NCI-H2227 (cell line): ENCODE results near the gene PHPT1.
"Not testable (repeated sequence)": the region's sequence is repeated elsewhere in the genome, so short reads cannot be mapped to it uniquely, and the experiment has no call there.

Source experiments
- DNase-seq: peaks from one replicate; lab custom pipeline; 2025; ENCODE audit not compliant: unreplicated experiment; lab: John Stamatoyannopoulos, UW

Gene PHPT1

DNA sequence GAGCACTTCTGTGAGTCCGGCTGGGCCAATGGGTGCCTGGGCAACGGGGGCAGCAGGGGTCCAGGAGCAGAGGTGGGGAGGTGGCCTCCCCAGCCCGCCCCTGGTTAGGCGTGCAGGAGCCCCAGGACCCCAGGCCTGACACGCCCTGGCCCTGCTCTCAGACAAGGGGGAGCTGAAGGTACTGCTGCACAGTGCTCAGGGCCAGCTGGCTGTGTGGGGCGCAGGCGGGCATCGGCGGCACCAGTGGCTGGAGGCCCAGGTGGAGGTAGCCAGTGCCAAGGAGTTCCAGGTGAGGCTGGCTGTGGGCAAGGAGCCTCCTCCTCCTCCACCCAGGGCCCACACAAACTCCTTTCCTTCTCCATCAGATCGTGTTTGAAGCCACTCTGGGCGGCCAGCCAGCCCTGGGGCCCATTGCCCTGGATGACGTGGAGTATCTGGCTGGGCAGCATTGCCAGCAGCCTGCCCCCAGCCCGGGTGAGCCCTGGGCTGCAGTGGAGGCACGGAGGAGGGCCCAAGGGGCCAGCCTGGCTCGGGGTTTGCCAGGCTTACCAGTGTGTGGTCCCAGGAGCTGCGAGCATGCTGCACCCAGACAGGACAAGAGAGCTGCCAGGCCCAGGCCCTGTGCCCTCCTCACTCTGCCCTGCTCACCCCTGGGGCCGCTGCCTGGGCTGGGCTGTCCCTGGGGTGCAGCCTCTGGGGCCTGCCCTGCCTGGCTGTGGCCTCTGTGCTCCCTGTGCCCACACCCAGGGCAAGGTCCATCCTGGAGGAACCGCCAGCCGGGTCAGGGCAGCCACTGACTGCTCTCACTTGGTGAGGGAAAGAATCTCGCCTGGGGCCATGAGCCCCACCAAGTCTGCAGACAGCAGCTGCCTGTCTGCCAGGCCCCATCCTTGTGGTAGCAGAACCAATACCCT is 9.9 kb downstream of the PHPT1 start:
- no peak for DNase-seq

DNA sequence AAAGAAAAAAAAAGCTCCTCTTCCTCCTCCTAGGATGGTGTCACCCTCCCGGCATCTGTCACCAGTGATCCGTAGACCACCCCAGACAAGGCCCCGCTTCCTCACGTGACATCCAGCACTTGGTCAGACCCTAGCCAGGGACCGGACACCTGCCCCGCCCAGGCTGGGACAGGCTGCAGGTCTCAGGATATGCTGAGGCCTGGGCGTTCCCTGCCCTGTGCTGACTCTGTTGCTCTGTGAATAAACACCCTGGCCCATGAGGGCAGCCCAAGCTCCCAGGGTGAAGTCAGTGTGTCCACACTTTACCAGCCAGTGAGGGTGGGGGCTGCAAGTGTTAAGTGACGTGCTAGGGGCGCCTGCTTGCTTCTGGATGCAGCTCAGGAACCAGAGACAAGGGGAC is 11.3 kb downstream of the PHPT1 start:
- no peak for DNase-seq

DNA sequence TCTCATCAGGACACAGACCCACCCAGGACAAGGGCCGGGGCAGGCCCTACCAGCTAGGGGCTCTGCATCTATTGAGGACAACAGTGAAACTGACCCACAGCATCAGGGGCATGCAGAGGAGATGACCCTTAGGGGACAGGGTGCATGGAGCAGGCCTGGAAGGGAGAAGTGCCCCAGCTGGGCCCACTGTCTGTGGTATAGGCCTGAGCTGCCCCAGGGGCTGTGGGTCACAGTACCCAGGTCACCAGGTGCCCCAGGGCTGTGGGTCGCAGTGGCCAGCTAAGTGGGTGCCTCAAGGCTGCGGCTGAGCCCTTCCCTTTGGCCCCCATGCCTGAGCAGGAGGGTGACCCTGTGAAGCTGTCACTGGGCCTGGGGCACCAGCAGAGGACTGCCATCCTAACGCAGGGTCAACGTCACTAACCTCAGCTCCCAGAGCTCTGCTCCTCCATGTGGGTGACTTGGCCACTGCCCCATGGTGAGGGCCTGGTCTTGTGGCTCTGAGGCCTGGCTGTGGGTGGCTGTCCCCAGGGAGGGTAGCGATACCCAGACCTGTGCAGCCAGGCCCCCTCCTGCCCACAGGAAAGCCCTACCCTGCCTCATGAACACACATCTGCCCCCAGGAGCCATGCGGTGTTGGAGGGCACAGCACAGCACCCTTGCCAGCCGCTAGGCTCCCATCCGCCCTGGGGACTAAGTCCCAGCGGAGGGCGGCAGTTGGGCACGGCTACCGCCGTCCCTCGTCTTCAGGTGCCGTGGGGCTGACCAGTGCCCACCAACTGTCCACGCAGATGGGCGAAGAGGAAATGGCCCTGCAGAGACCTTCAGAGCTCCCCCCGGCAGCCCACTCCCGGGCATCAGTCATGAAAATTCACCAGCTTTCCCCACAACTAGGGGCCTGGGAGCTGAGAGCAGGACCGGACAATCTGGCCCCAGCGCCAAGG is 12.0 kb downstream of the PHPT1 start:
- DNase-seq, result no peak

DNA sequence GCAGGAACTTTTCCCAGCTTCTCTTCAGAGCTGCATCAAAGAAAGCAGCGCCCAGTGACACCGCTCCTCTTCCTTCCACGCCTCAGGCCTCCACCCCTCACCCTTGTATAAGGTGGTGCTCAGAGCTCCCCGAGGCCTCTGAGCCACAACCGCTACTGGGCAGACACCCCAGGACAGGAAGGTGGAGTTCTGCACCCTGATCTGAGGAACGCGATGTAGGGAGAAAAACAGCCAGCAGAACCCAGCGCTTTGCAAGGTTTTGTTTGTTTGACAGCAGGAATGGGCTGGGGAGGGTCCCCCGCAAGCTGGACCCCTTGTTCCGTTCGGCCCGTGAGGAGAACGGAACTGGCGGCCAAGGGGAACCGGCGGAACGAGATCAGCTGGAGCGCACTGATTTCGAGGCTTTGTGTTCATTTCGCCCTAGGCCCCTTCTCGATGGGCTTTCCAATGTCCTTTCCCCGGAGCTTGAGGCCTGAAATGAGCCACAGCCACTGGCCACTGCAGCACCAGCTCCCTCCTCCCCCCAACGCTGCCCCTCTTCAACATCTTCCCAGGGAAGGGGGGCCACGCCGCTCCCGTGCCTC is 12.8 kb downstream of the PHPT1 start:
- no peak for DNase-seq

DNA sequence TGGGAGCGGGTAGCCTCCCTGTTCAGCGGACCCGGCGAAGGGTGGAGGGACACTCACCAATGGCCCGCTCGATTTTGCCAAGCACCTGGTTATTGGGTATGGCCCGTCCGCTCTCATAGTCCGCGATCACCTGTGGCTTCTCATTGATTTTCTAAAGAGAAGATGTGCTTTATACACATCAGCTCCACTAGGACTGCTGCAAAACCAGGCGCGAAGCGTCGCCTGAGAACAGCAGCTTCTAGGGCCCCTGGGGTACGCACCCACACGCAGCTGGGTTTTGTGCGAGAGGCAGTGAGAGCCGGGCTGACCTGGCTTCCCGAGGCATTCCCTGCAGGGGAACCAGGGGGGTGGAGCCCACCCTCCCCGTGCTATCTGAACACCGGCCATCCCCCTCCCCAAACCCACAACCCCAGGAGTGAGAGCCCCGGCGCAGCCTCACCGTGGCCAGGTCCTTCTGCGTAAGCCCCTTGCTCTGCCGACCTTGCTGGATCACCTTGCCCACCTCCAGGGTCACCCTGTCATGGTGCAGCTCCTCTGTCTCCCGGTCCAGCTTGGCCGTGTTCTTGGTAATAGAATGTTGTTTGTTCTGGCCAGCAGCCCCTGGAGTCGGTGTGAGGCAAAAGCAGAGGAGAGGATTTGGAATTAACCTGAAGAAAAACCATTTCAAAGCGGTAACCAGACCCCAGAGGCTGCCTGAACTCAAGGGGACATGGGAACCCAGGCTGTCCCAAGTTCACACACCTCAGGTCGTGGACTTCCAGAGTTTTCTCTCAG is 13.8 kb downstream of the PHPT1 start:
- DNase-seq, result no peak

DNA sequence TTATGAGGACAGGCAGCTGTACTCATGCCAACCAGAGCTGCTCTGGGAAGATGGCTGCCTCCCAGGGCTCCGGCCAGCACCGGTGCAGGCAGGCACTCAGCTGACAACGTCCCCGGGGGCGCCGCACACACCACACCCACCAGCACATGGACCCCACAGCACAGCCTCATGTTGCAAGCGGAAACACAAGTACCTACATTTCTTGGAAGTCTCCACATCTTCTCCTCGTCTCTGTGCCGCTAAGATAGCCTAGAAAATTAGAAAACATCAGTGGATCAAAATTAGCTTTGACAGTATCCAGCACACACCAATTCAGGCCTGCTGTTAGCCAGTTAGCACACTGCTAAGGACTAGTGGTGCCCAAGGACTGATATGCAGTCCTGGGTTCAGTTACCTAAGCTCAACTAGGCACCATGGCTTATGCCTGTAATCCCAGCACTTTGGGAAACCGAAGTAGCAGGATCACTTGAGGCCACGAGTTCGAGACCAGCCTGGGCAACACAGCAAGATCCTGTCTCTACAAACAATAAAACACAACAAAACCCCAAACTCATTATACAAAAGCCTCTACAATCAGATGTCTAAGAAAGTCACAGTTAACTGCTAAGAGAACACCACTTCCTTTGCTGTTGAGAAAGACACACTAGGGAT is 14.5 kb downstream of the PHPT1 start:
- no peak for DNase-seq

DNA sequence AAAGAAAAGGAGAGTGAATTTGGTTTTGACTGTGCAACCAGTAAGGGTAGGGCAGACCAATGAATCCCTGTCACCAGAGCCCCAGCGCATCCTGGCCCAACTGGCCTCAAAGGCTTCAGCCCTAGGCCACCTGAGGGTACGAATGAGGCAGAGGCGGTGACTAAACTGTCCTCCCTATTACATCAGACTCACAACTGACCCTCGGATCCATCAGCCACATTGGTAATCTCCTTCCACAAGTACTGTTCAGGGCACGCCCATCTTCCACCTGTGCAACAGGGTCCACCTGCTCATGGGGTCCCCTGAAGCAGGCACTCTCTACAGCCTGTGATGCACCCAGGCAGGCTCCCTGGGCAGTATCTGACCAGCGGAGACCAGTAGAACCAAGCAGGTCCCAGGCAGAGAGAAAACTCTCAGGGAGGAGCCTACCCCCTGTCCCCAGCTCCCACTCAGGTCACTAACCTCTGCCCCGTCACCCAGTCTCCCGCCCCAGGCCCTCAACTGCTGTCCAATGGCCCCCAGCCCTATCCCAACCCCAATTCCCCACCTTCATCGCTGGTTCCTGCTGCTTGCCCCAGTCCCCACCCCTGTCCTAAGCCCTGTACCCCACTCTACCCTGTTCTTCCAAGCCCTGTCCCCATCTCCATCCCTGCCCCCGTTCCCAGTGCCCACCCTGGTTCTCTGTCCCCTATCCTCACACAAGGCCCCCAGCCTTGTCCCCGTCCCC is 16.0 kb downstream of the PHPT1 start:
- DNase-seq, result no peak

DNA sequence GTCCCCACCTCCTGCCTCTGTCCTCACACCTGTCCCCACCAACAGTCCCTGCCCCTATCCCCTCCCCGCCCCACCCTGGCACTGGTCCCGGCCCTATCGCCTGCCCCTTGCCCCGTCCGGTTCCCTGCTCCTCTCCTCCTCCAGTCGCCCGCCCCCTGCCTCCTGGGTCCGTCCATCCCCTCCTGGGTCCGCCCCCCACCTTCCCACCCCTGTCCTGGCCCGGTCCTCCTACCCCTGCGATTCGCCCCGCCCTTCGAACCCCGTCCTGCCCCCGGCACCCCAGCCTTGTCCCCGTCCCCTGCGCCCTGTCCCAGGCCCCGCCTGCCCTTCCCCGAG is 16.5 kb downstream of the PHPT1 start:
- DNase-seq, result no peak

DNA sequence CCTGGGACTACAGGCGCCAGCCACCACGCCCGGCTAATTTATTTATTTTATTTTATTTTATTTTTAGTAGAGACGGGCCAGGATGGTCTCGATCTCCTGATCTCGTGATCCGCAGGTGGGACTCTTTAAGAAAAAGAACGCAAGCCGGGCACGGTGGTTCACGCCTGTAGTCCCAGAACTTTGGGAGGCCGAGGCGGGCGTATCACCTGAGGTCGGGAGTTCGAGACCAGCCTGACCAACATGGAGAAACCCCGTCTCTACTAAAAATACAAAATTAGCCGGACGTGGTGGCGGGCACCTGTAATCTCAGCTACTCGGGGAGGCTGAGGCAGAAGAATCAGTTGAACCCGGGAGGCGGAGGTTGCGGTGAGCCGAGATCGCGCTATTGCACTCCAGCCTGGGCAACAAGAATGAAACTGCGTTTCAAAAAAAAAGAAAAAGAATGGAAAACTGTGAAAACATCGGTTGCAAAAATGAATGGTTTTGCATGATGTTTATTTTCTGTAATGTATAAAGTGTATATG is 17.8 kb downstream of the PHPT1 start:
- not testable (repeated sequence) for DNase-seq

DNA sequence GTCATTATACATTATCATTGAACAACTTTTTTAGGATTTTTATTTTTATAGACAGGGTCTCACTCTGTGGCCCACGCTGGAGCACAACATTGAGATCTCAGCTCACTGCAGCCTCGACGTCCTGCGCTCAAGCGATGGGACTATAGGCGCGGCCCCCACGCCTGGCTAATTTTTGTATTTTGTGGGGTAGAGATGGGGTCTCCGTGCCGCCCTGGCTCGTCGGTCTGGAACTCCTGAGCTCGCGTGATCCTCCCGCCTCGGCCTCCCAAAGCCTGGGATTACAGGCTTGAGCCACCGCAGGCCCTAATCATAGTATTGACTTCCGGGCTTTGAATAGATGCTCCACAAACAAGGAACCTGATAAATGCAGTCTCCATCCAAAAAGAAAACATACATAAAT is 18.3 kb downstream of the PHPT1 start:
- DNase-seq, result no peak

DNA sequence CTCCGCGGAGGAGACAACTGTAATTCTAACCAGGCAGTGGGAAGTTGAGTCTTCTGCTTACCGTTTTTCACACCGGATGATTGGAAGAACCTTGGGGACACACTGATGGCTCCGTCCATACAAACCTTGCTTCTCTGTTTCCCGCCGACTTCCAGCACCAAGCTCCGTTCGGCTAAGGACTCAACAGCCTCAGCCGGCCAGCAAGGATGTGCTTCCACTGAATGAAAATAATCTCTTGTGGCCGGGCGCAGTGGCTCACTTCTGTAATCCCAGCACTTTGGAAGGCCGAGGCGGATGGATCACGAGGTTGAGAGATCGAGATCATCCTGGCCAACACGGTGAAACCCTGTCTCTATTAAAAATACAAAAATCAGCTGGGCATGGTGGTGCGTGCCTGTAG is 18.7 kb downstream of the PHPT1 start:
- no peak for DNase-seq

DNA sequence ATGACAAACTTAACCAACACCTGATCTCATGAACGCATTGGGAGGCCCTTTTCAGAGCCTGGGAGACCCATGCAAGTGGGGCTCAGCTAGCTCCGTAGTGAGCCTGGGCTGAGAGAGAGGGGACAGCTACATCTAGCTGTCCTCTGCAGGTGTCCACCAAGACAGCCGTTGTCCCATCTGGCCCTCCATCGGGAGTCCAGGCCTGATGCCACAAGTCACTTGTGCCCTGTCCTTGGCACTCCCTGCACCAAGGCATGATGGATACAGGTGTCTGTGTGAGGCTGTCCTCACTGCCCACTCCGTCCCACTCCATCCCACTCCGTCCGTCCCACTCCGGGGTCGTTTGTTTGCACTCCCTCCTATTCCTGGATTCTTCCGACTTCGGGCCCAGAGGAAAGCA is 19.4 kb downstream of the PHPT1 start:
- DNase-seq, result no peak

DNA sequence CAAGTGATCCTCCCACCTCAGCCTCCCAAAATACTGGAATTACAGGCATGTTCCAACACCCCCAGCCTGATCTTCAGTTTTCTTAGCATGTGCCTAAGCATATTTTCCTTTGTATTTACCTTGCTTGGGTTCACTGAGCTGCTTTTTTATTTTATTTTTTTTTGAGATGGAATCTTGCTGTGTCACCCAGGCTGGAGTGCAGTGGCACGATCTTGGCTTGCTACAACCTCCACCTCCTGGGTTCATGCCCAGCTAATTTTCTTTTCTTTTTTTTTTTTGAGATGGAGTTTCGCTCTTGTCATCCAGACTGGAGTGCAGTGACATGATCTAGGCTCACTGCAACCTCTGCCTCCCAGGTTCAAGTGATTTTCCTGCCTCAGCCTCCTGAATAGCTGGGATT is 20.4 kb downstream of the PHPT1 start:
- DNase-seq, result not testable (repeated sequence)

DNA sequence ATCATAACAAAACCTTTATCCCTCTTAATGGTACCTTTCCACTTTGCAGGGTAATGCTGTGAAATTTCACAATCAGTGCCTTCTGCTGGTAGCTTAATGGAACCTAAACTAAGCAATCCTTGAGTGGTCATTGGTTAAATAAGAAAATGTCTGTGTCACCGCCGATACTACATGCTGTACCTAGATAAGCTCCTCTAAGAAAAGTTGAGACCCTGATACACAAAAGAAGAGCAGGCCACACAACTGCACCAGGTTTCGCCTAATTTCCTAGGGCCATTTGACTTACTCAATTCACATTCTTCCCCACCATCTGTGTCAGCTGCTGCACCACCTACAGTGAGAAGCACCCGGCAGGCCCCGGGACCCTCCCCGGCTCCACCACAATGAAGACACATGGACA is 25.9 kb downstream of the PHPT1 start:
- DNase-seq, result no peak

DNA sequence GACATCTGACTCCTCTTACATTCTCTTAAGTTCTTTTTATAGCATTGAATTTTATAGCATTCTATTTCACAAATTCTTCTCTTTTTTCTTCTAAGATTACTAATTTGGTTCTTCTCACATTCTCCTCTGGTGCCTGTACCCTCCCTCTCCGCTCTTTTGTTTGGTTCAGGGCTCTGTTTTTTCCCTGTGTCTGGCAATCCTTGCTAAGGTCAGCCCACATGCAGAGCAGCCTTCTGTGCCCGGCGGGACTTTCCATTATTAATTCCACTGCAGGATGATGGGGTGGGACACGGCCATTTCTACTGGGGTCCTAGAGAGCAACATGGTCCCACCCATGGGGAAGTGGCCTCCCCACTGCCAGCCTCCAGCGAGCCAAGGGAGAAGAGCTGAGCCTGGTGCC is 27.3 kb downstream of the PHPT1 start:
- DNase-seq, result no peak

DNA sequence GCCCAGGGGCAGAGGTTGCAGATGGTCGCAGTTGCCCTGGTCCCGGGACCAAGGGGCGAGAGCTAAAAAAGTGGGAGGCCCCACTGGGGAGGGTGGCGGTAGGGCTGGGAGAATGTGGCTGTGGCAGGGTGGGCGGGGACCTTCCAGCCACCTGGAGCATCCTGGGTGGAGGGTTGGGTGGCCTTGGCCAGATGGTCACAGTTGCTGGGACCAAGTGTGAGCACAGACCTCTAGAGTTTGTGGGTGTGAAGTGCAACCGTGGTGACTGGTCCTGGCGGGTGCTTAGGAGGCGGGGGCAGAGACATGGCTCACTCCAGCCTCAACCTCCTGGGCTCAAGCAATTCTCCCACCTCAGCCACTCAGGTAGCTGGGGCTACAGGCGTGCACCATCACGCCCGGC is 31.4 kb downstream of the PHPT1 start:
- no peak for DNase-seq

DNA sequence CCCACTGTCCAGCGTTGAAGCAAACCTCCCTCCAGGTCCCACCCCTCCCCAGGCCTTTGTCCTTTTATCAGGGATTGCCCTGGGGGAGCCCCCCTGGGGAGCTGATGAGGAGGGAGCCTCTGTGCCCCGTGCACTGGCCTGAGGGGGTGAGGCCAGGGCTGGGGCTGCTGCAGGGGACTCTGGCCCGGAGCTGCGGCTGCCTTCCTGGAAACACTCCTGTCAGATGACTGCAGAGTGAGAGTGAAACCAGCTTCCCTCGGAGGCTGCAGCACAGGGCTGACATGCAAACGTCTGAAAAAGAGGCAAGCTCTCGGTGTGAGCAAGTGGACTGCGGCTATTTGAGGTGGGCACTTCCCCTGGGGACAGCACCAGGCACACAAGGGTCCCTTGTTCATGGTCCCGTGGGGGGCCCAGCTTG is 32.5 kb downstream of the PHPT1 start:
- DNase-seq, result no peak

DNA sequence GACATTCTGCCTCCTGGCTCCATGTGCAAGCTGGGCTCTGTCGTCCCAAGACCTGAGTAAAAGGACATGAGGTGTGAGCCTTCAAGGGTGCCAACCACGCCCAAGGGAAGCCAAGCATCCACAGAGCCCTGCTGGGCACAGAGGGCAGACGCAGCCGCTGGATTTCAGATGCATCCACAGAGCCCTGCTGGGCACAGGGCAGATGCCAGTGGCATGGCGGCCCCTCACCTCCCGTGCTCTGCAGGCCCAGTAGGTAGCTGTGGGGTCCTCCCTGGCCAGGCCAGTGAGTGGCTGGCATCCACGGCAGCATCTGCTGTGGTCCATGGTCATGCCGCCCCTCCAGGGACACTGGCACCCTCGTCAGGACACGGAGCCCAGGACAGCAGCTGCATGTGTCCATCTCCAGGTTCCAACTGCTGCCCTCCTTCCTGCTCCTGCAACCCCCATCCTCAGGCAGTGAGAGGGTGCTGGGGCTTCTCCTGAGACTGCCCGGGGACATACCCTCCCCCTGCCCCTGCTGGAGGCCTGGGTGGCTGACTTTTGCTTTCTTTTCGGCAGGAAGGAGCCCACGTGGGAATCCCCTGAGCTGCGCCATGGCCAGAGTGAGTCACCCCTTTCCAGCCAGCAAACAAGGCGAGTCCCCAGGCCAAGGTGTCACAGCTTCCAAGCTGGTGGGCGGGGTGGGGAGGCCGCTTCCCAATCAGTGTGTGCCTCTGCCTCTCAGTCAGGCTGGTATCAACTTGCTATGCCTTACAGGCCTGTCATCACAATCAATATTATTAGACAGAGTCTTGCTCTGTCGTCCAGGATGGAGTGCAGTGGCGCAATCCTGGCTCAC is 33.1 kb downstream of the PHPT1 start:
- DNase-seq, result no peak

DNA sequence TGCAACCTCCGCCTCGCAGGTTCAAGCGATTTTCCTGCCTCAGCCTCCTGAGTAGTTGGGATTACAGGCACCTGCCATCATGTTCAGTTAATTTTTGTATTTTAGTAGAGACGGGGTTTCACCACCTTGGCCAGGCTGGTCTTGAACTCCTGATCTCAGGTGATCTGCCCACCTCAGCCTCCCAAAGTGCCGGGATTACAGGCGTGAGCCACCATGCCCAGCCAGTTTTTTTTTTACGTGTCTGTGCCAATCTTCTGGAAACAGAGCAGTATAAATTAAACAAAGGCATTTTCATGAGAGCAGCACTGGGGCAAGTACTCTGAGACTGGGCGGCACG is 33.7 kb downstream of the PHPT1 start:
- DNase-seq, result not testable (repeated sequence)
